ENCODE data around the gene GCLM. TPM values are rescaled to one million over a fixed set of nuclear protein-coding genes. Genes with fewer than 3 reads are reported as not detected.
"Not testable (repeated sequence)": the region's sequence is repeated elsewhere in the genome, so short reads cannot be mapped to it uniquely, and the experiment has no call there.

GCLM gene
- total and polyA plus RNA-seq, 2 of the 4 experiments (the other 2 are of a cell fraction): 15.5 to 20.1 TPM

GRCh38 chr1:93850687-93851326, 58.4 kb downstream of the GCLM start:
- H3K9me3 ChIP-seq (ENCODE audit: control insufficient read depth, insufficient read depth, low read length); H4K20me1 ChIP-seq (ENCODE audit: insufficient read depth, low read length); H2AFZ ChIP-seq (replicated peaks; ENCODE audit: low read length, poor library complexity); BruUV-seq (replicated peaks); ATAC-seq (ENCODE audit: low read depth); H3K23ac ChIP-seq (ENCODE audit: low read depth, low read length); H3K27ac ChIP-seq (ENCODE audit: insufficient read depth, low read length); H3K9me1 ChIP-seq (ENCODE audit: insufficient read depth, low read length); H2BK120ac ChIP-seq (ENCODE audit: low read depth, low read length); H2BK5ac ChIP-seq (ENCODE audit: low read depth, low read length, poor library complexity, severe bottlenecking); H3K27me3 ChIP-seq (ENCODE audit: control insufficient read depth, insufficient read depth, low read length); H3K4me2 ChIP-seq (ENCODE audit: low read depth, low read length); H3K14ac ChIP-seq (replicated peaks; ENCODE audit: low read depth, low read length); H4K91ac ChIP-seq (ENCODE audit: insufficient read depth, low read depth, low read length); H3K9ac ChIP-seq (ENCODE audit: low read depth, low read length); H4K8ac ChIP-seq (ENCODE audit: low read depth in 2 of 2, low read length in 2 of 2); dilution Hi-C loops (cut with HindIII; ENCODE audit: low sequenced_read_pairs, unreplicated experiment); H3K56ac ChIP-seq (ENCODE audit: extremely low read depth, insufficient read depth, low read length); H2AK9ac ChIP-seq (replicated peaks; ENCODE audit: low read depth, low read length, poor library complexity); H3K36me3 ChIP-seq (ENCODE audit: control insufficient read depth, insufficient read depth, low read length); H4K5ac ChIP-seq (ENCODE audit: low read depth, low read length); H3K4me1 ChIP-seq (ENCODE audit: control insufficient read depth, insufficient read depth, low read length); H3K18ac ChIP-seq (ENCODE audit: low read depth, low read length); H2BK20ac ChIP-seq (ENCODE audit: low read depth, low read length); H3K79me1 ChIP-seq (ENCODE audit: low read depth in 1 of 2, low read length in 2 of 2); POLR2A ChIA-PET (ENCODE audit: unreplicated experiment); H3K4ac ChIP-seq (ENCODE audit: low read depth, low read length); H3K4me3 ChIP-seq (ENCODE audit: insufficient read depth, low read depth, low read length); H2BK15ac ChIP-seq (ENCODE audit: low read depth, low read length): not testable (repeated sequence)
- WGBS, 2 experiments (ENCODE audit: extremely low coverage in 2 of 2, insufficient read length in 1 of 2): no CpG with 5 or more reads among the region's 10 CpGs
- CTCF ChIA-PET: interaction anchor here (1.0 to 1.3 kb wide), 2 partner anchors 222 to 546 kb away, joined by 3 read pairs; no protein-coding TSS in a partner anchor
- in situ Hi-C loops (cut with MboI; ENCODE audit: low sequenced_read_pairs) (loop anchor here (25.0 kb wide), 1 partner anchor 839 kb away; no protein-coding TSS in a partner anchor), intact Hi-C loops (cut with micrococcal nuclease) (loop anchor here (1.0 kb wide), 1 partner anchor 413 kb away; no protein-coding TSS in a partner anchor)
- DNase-seq: peak; percentile 59
- 0 out of 2 replicates have a peak overlapping the region, but pooled peaks have one; percentile 1 for H2AK5ac ChIP-seq (ENCODE audit: low read depth, low read length)
- TF ChIP-seq CTCF (conservative IDR thresholded peaks at IDR 0.05; ENCODE audit: low read depth, low read length) (peak; percentile 38), SMC3 (IDR thresholded peaks at IDR 0.05; ENCODE audit: low read depth, low read length) (peak; percentile 49), RAD21 (IDR thresholded peaks at IDR 0.05; ENCODE audit: low read length) (peak; percentile 47)
